T-helper 2 cell treated with Interferon-gamma antibody and Interleukin-4, amounts not matched to agents 5 μg/mL and 100 μg/mL, for 36 hours (primary cell): ENCODE measurements around the gene ZDHHC16.
"Not testable (repeated sequence)": the region's sequence is repeated elsewhere in the genome, so short reads cannot be mapped to it uniquely, and the experiment has no call there.

Experiments used
- DNase-seq: peaks from one replicate; pipeline ENCODE4 v3.0.0; 2021; ENCODE audit warnings: low spot score
- H3K27ac Mint-ChIP-seq: one replicate; pipeline ENCODE4 v1.8.0; 2021; ENCODE audit warnings: mild to moderate bottlenecking, mixed read lengths
- H3K27me3 Mint-ChIP-seq: one replicate; pipeline ENCODE4 v1.8.0; 2021; ENCODE audit warnings: low read depth, mixed read lengths
- H3K36me3 Mint-ChIP-seq: one replicate; pipeline ENCODE4 v1.8.0; 2021; ENCODE audit warnings: low read depth, mixed read lengths
- H3K4me1 Mint-ChIP-seq: one replicate; pipeline ENCODE4 v1.8.0; 2021; ENCODE audit warnings: low read depth, mixed read lengths
- H3K4me3 Mint-ChIP-seq: one replicate; pipeline ENCODE4 v1.8.0; 2022; ENCODE audit warnings: mild to moderate bottlenecking, moderate library complexity, mixed read lengths
- H3K9me3 Mint-ChIP-seq: one replicate; pipeline ENCODE4 v1.8.0; 2021; ENCODE audit warnings: mixed read lengths

ZDHHC16 gene

DNA sequence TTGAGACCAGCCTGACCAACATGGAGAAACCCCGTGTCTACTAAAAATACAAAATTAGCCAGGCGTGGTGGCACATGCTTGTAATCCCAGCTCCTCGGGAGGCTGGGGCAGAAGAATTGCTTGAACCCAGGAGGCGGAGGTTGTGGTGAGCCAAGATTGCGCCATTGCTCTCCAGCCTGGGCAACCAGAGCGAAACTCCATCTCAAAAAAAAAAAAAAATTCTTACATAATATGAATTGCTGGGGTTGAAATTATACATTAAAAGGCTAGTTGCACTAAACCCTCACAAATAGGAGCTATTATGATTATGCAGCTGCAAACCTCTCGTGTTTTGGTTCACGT is 22.2 kb upstream of the ZDHHC16 start:
- Mint-ChIP-seq H3K27ac (peak overlapping the region; percentile 96), H3K4me3 (peak overlapping the region; percentile 78), H3K36me3 (peaks cover 27% of the 10 kb centered on the region), H3K4me1 (peaks cover 39% of the 10 kb centered on the region)
- not testable (repeated sequence) for DNase-seq, H3K27me3 Mint-ChIP-seq, H3K9me3 Mint-ChIP-seq

DNA sequence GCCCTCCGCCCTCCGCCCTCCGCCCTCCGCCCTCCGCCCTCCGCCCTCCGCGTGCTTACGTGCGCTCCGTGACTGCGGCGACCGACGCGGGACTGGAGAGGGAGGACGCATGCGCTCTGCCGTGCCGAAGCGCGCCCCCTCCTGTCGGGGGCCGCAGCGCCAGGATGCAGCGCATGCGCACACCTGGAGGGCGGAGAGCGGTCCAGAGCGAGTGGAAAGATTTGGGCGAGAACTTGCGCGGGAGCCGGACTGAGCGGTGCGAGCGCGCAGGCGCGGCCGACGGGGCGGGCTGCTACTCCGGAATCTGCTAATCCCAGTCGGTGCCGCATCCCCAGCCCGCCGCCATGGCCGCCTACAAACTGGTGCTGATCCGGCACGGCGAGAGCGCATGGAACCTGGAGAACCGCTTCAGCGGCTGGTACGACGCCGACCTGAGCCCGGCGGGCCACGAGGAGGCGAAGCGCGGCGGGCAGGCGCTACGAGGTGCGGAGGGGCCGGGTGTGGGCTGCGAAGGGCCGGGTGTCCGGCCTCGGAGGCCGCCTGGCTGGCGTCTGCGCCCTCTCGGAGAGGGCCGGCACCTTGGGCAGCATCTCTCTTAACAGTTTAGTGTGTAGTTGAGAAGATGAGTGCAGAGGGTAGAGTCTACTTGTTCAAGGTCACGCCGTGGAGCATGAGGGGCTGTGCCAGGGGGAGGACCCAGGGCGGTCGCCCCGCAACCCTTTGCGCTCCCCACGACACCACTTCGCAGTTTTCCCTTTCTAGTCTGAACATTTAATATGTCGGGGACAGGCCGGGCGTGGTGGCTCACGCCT is 19.8 kb upstream of the ZDHHC16 start, which contains the start of gene PGAM1:
PGAM1 (plus strand) TSS at position 228 of the 812 bp plus-strand sequence; CDS start at position 345, 117 bp downstream.
- peaks cover 40% of the 10 kb centered on the region for H3K4me1 Mint-ChIP-seq
- peaks cover 2% of the 10 kb centered on the region for H3K27me3 Mint-ChIP-seq

DNA sequence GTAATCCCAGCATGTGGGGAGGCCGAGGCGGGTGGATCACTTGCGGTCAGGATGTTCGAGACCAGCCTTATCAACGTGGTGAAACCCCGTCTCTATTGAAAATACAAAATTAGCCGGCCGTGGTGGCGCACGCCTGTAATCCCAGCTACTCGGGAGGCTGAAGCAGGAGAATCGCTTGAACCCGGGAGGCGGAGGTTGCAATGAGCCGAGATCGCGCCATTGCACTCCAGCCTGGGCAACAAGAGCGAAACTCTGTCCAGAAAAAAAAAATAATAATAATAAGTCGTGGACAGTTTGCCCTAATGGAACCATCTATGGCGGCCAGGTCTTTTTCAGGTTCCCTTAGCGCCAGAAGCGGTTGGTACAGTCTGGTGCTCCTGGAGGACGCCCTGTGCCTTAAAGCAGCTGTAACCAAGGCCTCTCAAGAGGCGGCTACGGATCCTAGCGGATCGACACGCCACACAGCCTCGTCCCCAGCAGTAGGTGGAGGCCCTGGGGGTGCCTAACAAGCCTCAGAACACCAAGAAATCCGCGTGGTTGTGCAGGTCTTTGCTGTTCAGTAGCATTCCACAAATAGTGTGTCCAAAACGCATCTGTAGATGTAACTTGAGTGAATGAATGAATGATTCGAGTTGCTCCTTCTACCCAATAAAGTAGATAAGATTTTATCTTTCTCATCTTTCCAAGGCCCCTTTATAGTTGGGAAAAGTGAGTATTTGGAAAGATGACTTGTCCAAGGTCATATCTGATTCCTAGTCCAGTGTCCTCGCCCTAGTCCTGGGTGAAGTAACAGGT is 19.0 kb upstream of the ZDHHC16 start:
- H3K36me3 Mint-ChIP-seq = peaks cover 52% of the 10 kb centered on the region
- DNase-seq = no peak
- H3K27me3 Mint-ChIP-seq = peaks cover 2% of the 10 kb centered on the region
- no peaks in the 10 kb centered on the region for H3K9me3 Mint-ChIP-seq
- H3K4me3 Mint-ChIP-seq = peak overlapping the region; percentile 92
- peaks cover 40% of the 10 kb centered on the region for H3K4me1 Mint-ChIP-seq
- peak overlapping the region; percentile 94 for H3K27ac Mint-ChIP-seq

More for the DNA sequence above, 19.8 kb upstream of the ZDHHC16 start, which contains the start of gene PGAM1:
- H3K36me3 Mint-ChIP-seq = peaks cover 45% of the 10 kb centered on the region
- DNase-seq = peak; percentile 98
- peak within 1 kb of the TSS; percentile 92 for H3K4me3 Mint-ChIP-seq
- H3K27ac Mint-ChIP-seq = peak within 1 kb of the TSS; percentile 94
- H3K9me3 Mint-ChIP-seq = no peaks in the 10 kb centered on the region

DNA sequence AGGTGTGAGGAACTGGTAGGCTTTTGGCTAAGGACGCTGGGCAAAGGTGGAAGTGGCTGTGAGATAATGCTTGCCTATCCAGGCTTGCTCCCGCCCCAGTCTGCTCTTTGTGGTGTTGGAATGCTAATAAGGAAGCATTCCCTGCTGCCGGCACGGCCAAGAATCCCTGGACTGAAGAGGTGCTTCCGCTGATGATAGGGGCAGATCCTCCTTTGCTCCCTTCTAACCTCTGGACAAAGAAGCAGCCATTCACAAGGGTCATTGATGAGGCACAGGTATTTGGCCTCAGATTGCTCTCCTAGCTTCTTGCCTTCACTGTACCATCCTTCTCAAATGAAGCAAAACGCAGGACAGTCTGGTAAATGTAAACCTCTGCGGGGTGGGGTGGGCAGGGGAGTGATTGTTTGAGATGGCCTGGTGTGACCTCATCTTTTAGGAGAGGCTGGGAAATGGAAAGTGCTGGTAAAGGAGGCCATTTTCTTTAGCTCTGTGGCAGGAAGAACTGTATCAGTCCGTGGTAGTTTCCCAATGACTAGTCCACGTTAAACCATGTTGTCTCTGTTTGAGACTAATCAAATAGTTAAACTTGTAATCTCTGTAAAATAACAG is 18.3 kb upstream of the ZDHHC16 start:
- H3K4me3 Mint-ChIP-seq = peak overlapping the region; percentile 92
- peaks cover 55% of the 10 kb centered on the region for H3K36me3 Mint-ChIP-seq
- H3K9me3 Mint-ChIP-seq = no peaks in the 10 kb centered on the region
- peaks cover 40% of the 10 kb centered on the region for H3K4me1 Mint-ChIP-seq
- DNase-seq = no peak
- peak overlapping the region; percentile 94 for H3K27ac Mint-ChIP-seq
- peaks cover 2% of the 10 kb centered on the region for H3K27me3 Mint-ChIP-seq

DNA sequence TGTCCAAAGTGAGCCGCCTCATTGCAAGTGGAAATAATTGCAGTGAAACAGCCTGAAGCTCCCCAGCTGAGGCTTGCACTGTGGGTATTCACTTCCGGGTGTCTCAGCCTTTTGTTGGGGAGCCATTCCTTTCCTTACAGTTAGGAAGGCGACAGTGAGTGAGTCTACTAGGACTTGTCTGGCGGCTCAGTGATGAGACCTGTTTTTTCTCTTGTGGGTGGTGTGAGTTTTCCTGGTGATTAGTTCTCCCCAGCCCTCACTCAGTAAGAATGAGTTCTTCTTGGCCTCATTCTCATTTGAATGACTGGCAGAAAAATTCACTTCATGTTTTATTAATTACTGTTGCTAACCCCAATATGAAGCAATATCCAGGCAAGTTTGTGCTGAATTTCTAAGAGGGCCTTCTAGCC is 17.4 kb upstream of the ZDHHC16 start:
- H3K27ac Mint-ChIP-seq = peak overlapping the region; percentile 88

DNA sequence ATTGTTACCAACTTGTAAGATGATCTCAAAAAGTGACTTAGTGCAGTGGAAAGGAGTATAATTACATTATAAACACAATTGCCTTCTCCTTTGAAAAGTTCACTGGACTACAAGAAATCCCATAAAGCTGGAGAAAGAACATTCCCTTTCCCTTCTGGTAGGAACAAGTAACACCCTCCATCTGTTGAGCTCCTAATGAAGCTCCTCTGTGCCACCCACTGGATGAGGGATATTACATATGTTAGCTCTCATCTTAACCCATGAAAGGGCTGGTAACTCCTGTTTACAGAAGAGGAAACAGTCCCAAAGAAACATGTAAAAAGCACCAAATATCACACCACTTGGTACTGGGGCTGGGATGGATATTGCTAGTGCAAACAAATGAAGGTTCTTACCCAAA is 11.9 kb upstream of the ZDHHC16 start:
- peaks cover 8% of the 10 kb centered on the region for H3K4me1 Mint-ChIP-seq
- H3K4me3 Mint-ChIP-seq = no peak overlapping the region
- H3K27me3 Mint-ChIP-seq = no peaks in the 10 kb centered on the region
- no peaks in the 10 kb centered on the region for H3K9me3 Mint-ChIP-seq
- no peak overlapping the region for H3K27ac Mint-ChIP-seq
- DNase-seq = no peak
- peaks cover 54% of the 10 kb centered on the region for H3K36me3 Mint-ChIP-seq

More for the DNA sequence above, 17.4 kb upstream of the ZDHHC16 start:
- H3K36me3 Mint-ChIP-seq = peaks cover 56% of the 10 kb centered on the region
- H3K4me1 Mint-ChIP-seq = peaks cover 31% of the 10 kb centered on the region
- H3K9me3 Mint-ChIP-seq = no peaks in the 10 kb centered on the region
- DNase-seq = no peak
- H3K27me3 Mint-ChIP-seq = peaks cover 2% of the 10 kb centered on the region
- peak overlapping the region; percentile 92 for H3K4me3 Mint-ChIP-seq

DNA sequence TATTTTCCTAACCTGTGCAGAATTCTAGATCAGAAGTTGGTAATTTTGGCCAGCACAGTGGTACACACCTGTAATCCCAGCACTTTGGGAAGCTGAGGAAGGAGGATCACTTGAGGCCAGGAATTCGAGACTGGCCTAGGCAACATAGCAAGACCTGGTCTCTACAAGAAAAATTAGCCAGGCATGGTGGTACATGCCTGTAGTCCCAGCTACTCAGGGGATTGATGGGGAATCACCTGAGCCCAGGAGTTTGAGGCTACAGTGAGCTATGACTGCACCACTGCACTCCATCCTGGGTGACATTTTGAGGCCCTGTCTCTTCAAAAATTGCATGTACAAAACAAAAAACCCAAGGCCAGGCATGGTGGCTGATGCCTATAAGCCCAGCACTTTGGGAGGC is 11.4 kb upstream of the ZDHHC16 start:
- no peak overlapping the region for H3K4me3 Mint-ChIP-seq
- H3K27me3 Mint-ChIP-seq = no peaks in the 10 kb centered on the region
- peaks cover 52% of the 10 kb centered on the region for H3K36me3 Mint-ChIP-seq
- no peaks in the 10 kb centered on the region for H3K9me3 Mint-ChIP-seq
- H3K4me1 Mint-ChIP-seq = peaks cover 4% of the 10 kb centered on the region
- H3K27ac Mint-ChIP-seq = no peak overlapping the region
- no peak for DNase-seq

GRCh38 chr10:97435211-97435610 is 10.8 kb upstream of the ZDHHC16 start:
- H3K27ac Mint-ChIP-seq = no peak overlapping the region
- no peak for DNase-seq
- peaks cover 2% of the 10 kb centered on the region for H3K4me1 Mint-ChIP-seq
- H3K36me3 Mint-ChIP-seq = peaks cover 50% of the 10 kb centered on the region
- H3K27me3 Mint-ChIP-seq = no peaks in the 10 kb centered on the region
- H3K4me3 Mint-ChIP-seq = no peak overlapping the region
- no peaks in the 10 kb centered on the region for H3K9me3 Mint-ChIP-seq

GRCh38 chr10:97442277-97442676 is 3.7 kb upstream of the ZDHHC16 start:
- Mint-ChIP-seq H3K9me3 (no peaks in the 10 kb centered on the region), H3K27me3 (no peaks in the 10 kb centered on the region), H3K36me3 (peaks cover 25% of the 10 kb centered on the region), H3K27ac (no peak overlapping the region), H3K4me3 (no peak overlapping the region), H3K4me1 (peaks cover 18% of the 10 kb centered on the region)
- DNase-seq = no peak

DNA sequence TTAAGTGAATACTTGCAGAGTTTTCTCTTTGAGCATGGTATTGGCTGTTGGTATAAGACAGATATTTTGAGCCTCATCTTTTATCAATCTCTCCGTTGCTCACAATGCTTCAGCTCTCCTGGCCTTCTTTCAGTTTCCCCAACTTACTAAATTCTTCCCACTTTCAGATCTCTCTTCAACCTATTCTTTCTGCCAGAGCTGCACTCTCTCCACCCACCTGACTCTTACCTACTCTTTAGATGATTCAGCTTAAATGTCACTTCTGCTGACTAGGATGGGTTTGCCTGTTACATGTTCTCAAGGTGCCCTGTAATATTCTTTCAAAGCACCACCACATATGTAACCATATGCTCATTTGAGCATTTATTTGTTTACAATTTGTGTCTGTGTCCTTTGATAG is 1.8 kb upstream of the ZDHHC16 start:
- H3K9me3 Mint-ChIP-seq = no peaks in the 10 kb centered on the region
- H3K36me3 Mint-ChIP-seq = peaks cover 20% of the 10 kb centered on the region
- DNase-seq = no peak
- no peaks in the 10 kb centered on the region for H3K27me3 Mint-ChIP-seq
- H3K4me1 Mint-ChIP-seq = peaks cover 26% of the 10 kb centered on the region
- peak overlapping the region; percentile 6 for H3K27ac Mint-ChIP-seq
- H3K4me3 Mint-ChIP-seq = peak overlapping the region; percentile 91

- Mint-ChIP-seq H3K27me3 (no peaks in the 10 kb centered on the region), H3K27ac (peak overlapping the region; percentile 78), H3K36me3 (peaks cover 16% of the 10 kb centered on the region), H3K4me1 (peaks cover 29% of the 10 kb centered on the region), H3K4me3 (peak overlapping the region; percentile 91), H3K9me3 (no peaks in the 10 kb centered on the region)
- DNase-seq = no peak
Measured at GRCh38 chr10:97445357-97445721, 636 bp upstream of the ZDHHC16 start.

DNA sequence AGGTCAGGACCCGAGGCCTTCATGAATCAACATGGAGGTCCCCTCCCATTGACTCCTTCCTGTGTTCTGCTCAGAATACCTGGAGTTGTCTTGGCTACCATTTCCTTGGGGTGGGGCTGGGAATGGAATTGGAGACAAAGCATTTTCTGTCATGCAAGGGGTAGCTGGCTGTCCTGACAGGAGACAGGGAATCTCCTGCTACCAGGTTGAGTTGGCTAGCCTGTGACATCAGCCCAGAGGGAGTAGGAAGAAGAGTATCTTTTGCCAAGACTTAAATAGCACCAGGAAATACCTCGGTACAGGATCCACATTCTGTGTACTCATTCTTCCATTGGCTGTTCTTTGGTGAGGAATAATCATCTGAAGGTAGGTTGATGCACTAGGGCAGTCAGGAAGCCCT is 4.9 kb downstream of the ZDHHC16 start:
- Mint-ChIP-seq H3K4me1 (peaks cover 20% of the 10 kb centered on the region), H3K27me3 (no peaks in the 10 kb centered on the region), H3K9me3 (no peaks in the 10 kb centered on the region), H3K27ac (no peak overlapping the region), H3K36me3 (peaks cover 31% of the 10 kb centered on the region), H3K4me3 (no peak overlapping the region)
- no peak for DNase-seq

- no peaks in the 10 kb centered on the region for H3K27me3 Mint-ChIP-seq
- DNase-seq = no peak
- H3K27ac Mint-ChIP-seq = no peak overlapping the region
- peaks cover 34% of the 10 kb centered on the region for H3K36me3 Mint-ChIP-seq
- H3K4me3 Mint-ChIP-seq = no peak overlapping the region
- peaks cover 18% of the 10 kb centered on the region for H3K4me1 Mint-ChIP-seq
- H3K9me3 Mint-ChIP-seq = no peaks in the 10 kb centered on the region
Measured at GRCh38 chr10:97451605-97452004, 5.6 kb downstream of the ZDHHC16 start.

DNA sequence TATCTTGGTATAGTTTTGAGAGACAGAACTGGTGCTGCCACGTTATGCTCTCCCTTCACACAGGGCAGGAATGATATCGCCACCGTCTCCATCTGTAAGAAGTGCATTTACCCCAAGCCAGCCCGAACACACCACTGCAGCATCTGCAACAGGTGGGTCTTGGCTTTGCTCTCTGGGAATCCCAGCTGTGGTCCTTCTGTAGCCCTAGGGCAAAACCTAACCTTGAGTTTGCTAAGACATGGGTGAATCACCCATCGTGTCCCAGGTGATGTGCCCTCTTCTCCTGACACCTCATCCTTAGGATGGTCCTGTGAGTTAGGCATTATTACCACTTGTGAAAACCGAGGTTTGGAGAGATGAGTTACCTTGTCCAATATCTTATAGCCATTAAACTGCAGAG is 6.4 kb downstream of the ZDHHC16 start:
- no peak overlapping the region for H3K27ac Mint-ChIP-seq
- peaks cover 16% of the 10 kb centered on the region for H3K4me1 Mint-ChIP-seq
- peaks cover 37% of the 10 kb centered on the region for H3K36me3 Mint-ChIP-seq
- H3K4me3 Mint-ChIP-seq = no peak overlapping the region
- H3K9me3 Mint-ChIP-seq = no peaks in the 10 kb centered on the region
- no peak for DNase-seq
- no peaks in the 10 kb centered on the region for H3K27me3 Mint-ChIP-seq
